Ascending aorta (tissue), 2 donors: ENCODE data around the gene APBB2. TPM values are rescaled to one million over a fixed set of nuclear protein-coding genes. Genes with fewer than 3 reads are reported as not detected.
A peak's percentile ranks its signal among the peaks of the same experiment; 100 is the strongest.
"Not testable (repeated sequence)": the region's sequence is repeated elsewhere in the genome, so short reads cannot be mapped to it uniquely, and the experiment has no call there.

ENCODE experiments used
- DNase-seq, 2 donors: peaks; one replicate each; pipeline ENCODE4 v3.0.0-alpha.2; 2019; ENCODE audit warnings: low spot score in 2 of 2
- H3K27ac ChIP-seq, 2 donors: fragments of 200-600 bp; sonication (generic); one replicate each; pipeline ENCODE4 v1.5.1; 2016 to 2017; ENCODE audit warnings: mild to moderate bottlenecking in 1 of 2
- H3K27me3 ChIP-seq: fragments of 200-600 bp; sonication (generic); one replicate; pipeline ENCODE4 v1.5.1; 2017
- H3K36me3 ChIP-seq, 2 donors: fragments of 200-600 bp; sonication (generic); one replicate each; pipeline ENCODE4 v1.5.1; 2016
- H3K4me1 ChIP-seq, 2 donors: fragments of 200-600 bp; sonication (generic); one replicate each; pipeline ENCODE4 v1.5.1; 2016 to 2017; ENCODE audit warnings: mild to moderate bottlenecking in 1 of 2
- H3K4me3 ChIP-seq, 2 donors: fragments of 200-600 bp; sonication (generic); one replicate each; pipeline ENCODE4 v1.5.1; 2016 to 2017; ENCODE audit warnings: mild to moderate bottlenecking in 1 of 2
- H3K9me3 ChIP-seq, 2 donors: fragments of 200-600 bp; sonication (generic); one replicate each; pipeline ENCODE4 v1.5.1; 2016
- CTCF ChIP-seq, 3 experiments: fragments of 200-600 bp in 2 of 3; fragments of 450-650 bp in 1 of 3; sonication (generic) in 2 of 3; IDR thresholded peaks; one replicate each; pipeline ENCODE4 v1.5.1; 2016 to 2019; ENCODE audit warnings: antibody characterized with exemption in 3 of 3, mild to moderate bottlenecking in 1 of 3, moderate library complexity in 1 of 3
- intact Hi-C: fragments of 100-400 bp; cut with DNase I; formaldehyde crosslinking; loops from one replicate; pipeline ENCODE4 v1.15.1; 2023
- total RNA-seq: library from RNA; depleted of rRNA; stranded (reverse); fragments of >200 nt; gene quantifications from one replicate; pipeline ENCODE4 v1.1.0, GENCODE V29; 2016

Gene APBB2
- total RNA-seq, 1 donor from 2014 or later: 51.4 TPM

GRCh38 chr4:41155194-41155830 is 59.0 kb downstream of the APBB2 start:
- H3K9me3 ChIP-seq: no peaks in the 10 kb centered on the region
- peaks cover 0 to 27% of the 10 kb centered on the region in 2 donors for H3K4me1 ChIP-seq
- peak overlapping the region in 1 of 2 donors; percentile 9 for H3K4me3 ChIP-seq
- peak overlapping the region; percentile 70 to 81 for H3K27ac ChIP-seq
- no peak for DNase-seq
- H3K36me3 ChIP-seq: no peaks in the 10 kb centered on the region
- intact Hi-C loops: loop anchor here (2.0 kb wide), 1 partner anchor 57 kb away; no protein-coding TSS in a partner anchor
- no peaks in the 10 kb centered on the region for H3K27me3 ChIP-seq
- no peak for TF ChIP-seq CTCF (IDR thresholded peaks at IDR 0.05)

- no peak overlapping the region for H3K4me3 ChIP-seq
- H3K36me3 ChIP-seq: no peaks in the 10 kb centered on the region
- DNase-seq: peak; percentile 35 to 82
- peak in 2 of 3 experiments; percentile 28 to 44 for TF ChIP-seq CTCF (IDR thresholded peaks at IDR 0.05)
- peak overlapping the region; percentile 70 to 81 for H3K27ac ChIP-seq
- no peaks in the 10 kb centered on the region for H3K9me3 ChIP-seq
- H3K27me3 ChIP-seq: no peaks in the 10 kb centered on the region
- intact Hi-C loops: loop anchor here (2.0 kb wide), 1 partner anchor 58 kb away; no protein-coding TSS in a partner anchor
- peaks cover 0 to 22% of the 10 kb centered on the region in 2 donors for H3K4me1 ChIP-seq
Observed at GRCh38 chr4:41154814-41155177, 59.5 kb downstream of the APBB2 start.

GRCh38 chr4:41154010-41154813 is 60.1 kb downstream of the APBB2 start:
- no peaks in the 10 kb centered on the region for H3K9me3 ChIP-seq
- no peak for TF ChIP-seq CTCF (IDR thresholded peaks at IDR 0.05)
- no peak for DNase-seq

DNA sequence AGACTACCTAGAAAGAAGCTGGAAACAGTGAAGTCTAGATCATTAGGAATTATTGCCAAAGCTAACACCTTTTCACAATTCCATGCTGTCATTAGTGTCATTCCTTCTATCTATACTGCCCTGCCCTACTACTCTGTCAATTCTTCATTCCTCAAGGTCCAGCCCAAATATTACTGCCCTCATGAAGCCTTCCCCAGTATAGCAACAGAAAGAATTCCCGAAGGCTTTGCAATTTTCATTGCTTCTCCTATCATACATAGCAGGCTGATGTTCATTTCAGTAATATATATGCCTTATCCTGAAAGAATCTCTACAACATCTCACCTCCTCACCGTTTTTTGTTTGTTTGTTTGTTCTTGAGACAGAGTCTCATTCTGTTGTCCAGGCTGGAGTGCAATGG is 63.9 kb downstream of the APBB2 start:
- DNase-seq: no peak
- Histone ChIP-seq H3K9me3 (no peaks in the 10 kb centered on the region), H3K36me3 (no peaks in the 10 kb centered on the region), H3K27me3 (no peaks in the 10 kb centered on the region), H3K27ac (peak overlapping the region; percentile 34 to 35), H3K4me3 (no peak overlapping the region), H3K4me1 (peaks cover 11 to 33% of the 10 kb centered on the region in 2 donors)
- intact Hi-C loops: no loop called here
- TF ChIP-seq CTCF (IDR thresholded peaks at IDR 0.05): no peak

More at GRCh38 chr4:41154010-41154813, 60.1 kb downstream of the APBB2 start:
- no peak overlapping the region for H3K4me3 ChIP-seq
- intact Hi-C loops: loop anchor here (2.0 kb wide), 1 partner anchor 59 kb away; no protein-coding TSS in a partner anchor
- H3K27me3 ChIP-seq: no peaks in the 10 kb centered on the region
- H3K4me1 ChIP-seq: peaks cover 0 to 24% of the 10 kb centered on the region in 2 donors
- no peaks in the 10 kb centered on the region for H3K36me3 ChIP-seq
- peak overlapping the region; percentile 70 to 81 for H3K27ac ChIP-seq

DNA sequence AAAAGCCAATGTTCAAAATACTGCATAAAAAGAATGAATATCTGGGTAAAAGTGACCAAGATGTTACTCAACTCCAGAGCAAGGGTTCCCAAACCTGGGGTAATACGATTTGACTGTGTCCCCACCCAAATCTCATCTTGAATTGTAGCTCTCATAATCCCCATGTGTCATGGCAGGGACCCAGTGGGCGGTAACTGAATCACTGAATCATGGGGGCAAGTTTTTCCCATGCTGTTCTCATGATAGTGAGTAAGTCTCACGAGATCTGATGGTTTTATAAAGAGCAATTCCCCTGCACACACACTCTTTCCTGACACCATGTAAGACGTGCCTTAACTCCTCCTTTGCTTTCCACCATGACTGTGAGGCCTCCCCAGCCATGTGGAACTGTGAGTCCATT is 64.8 kb downstream of the APBB2 start:
- intact Hi-C loops: loop anchor here (10.0 kb wide), 1 partner anchor 215 kb away; no protein-coding TSS in a partner anchor
- H3K4me1 ChIP-seq: peaks cover 11 to 40% of the 10 kb centered on the region in 2 donors
- H3K9me3 ChIP-seq, H3K4me3 ChIP-seq, H3K36me3 ChIP-seq, H3K27me3 ChIP-seq, DNase-seq: not testable (repeated sequence)
- H3K27ac ChIP-seq: peak overlapping the region; percentile 35 to 92

GRCh38 chr4:41148931-41149330 is 65.4 kb downstream of the APBB2 start:
- Histone ChIP-seq H3K27me3 (no peaks in the 10 kb centered on the region), H3K36me3 (no peaks in the 10 kb centered on the region), H3K9me3 (no peaks in the 10 kb centered on the region), H3K27ac (peak overlapping the region; percentile 31 to 92), H3K4me1 (peaks cover 16 to 42% of the 10 kb centered on the region in 2 donors), H3K4me3 (no peak overlapping the region)
- no peak for DNase-seq
- no peak for TF ChIP-seq CTCF (IDR thresholded peaks at IDR 0.05)
- intact Hi-C loops: loop anchor here (10.0 kb wide), 1 partner anchor 216 kb away; no protein-coding TSS in a partner anchor
